HG02759 (cell line): ENCODE results near the gene TUBB4A.
"Not testable (repeated sequence)": the region's sequence is repeated elsewhere in the genome, so short reads cannot be mapped to it uniquely, and the experiment has no call there.

Source experiments
- ATAC-seq: cut with Tn5 transposase; IDR thresholded peaks from one replicate; pipeline ENCODE4 v1.9.1; 2021; ENCODE audit warnings: mild to moderate bottlenecking, moderate library complexity; ENCODE audit not compliant: unreplicated experiment

TUBB4A gene

GRCh38 chr19:6527893-6528543 is 25.9 kb upstream of the TUBB4A start:
- ATAC-seq = peak; percentile 44

- ATAC-seq = no peak
Observed at GRCh38 chr19:6524311-6524710, 22.2 kb upstream of the TUBB4A start.

- ATAC-seq = no peak
Observed at GRCh38 chr19:6522712-6523111, 20.6 kb upstream of the TUBB4A start.

- peak; percentile 53 for ATAC-seq
Observed at GRCh38 chr19:6521718-6522646, 19.9 kb upstream of the TUBB4A start.

GRCh38 chr19:6519289-6519688 is 17.2 kb upstream of the TUBB4A start:
- no peak for ATAC-seq

GRCh38 chr19:6518145-6518911 is 16.2 kb upstream of the TUBB4A start:
- no peak for ATAC-seq

GRCh38 chr19:6516659-6517291 is 14.7 kb upstream of the TUBB4A start:
- ATAC-seq = peak; percentile 55

GRCh38 chr19:6516018-6516658 is 14.0 kb upstream of the TUBB4A start:
- ATAC-seq = peak; percentile 41

- no peak for ATAC-seq
Observed at GRCh38 chr19:6514926-6515544, 12.9 kb upstream of the TUBB4A start.

GRCh38 chr19:6514089-6514488 is 12.0 kb upstream of the TUBB4A start:
- no peak for ATAC-seq

GRCh38 chr19:6510618-6511017 is 8.5 kb upstream of the TUBB4A start:
- no peak for ATAC-seq

- ATAC-seq = no peak
Observed at GRCh38 chr19:6509118-6509971, 7.2 kb upstream of the TUBB4A start.

GRCh38 chr19:6508028-6508771 is 6.1 kb upstream of the TUBB4A start:
- ATAC-seq = not testable (repeated sequence)

GRCh38 chr19:6503407-6504201 is 1.5 kb upstream of the TUBB4A start:
- ATAC-seq = no peak

- no peak for ATAC-seq
Observed at GRCh38 chr19:6500837-6501739, 1.0 kb downstream of the TUBB4A start.

GRCh38 chr19:6499052-6499790 is 2.9 kb downstream of the TUBB4A start:
- no peak for ATAC-seq
